K562 (cell line): ENCODE measurements around the gene LUC7L3. TPM values are rescaled to one million over a fixed set of nuclear protein-coding genes. Genes with fewer than 3 reads are reported as not detected.

Experiments
- BRD9 ChIP-seq: fragments of 450-650 bp; IDR thresholded peaks from 2 replicates; pipeline ENCODE4 v1.6.1; 2018; ENCODE audit warnings: low read depth; ENCODE audit not compliant: partially characterized antibody
- CHD2 ChIP-seq: IDR thresholded peaks from 2 replicates; pipeline ENCODE4 v1.6.1; 2011; ENCODE audit warnings: low read depth, low read length
- CTCF ChIP-seq, 3 experiments: IDR thresholded peaks in 2 of 3; conservative IDR thresholded peaks in 1 of 3; 2 replicates each; pipeline ENCODE4 v1.5.1; 2011 to 2012; ENCODE audit warnings: low read length in 3 of 3, mild to moderate bottlenecking in 3 of 3, control low read depth in 2 of 3, improper control_type of control experiment in 1 of 3, inconsistent platforms in 1 of 3, low read depth in 1 of 3, mixed read lengths in 1 of 3, moderate library complexity in 1 of 3; ENCODE audit not compliant: insufficient read depth in 2 of 3
- GATAD2A ChIP-seq: fragments of 450-650 bp; IDR thresholded peaks from 2 replicates; pipeline ENCODE4 v1.6.1; 2017
- HNRNPLL ChIP-seq: fragments of 200-400 bp; formaldehyde crosslinking; IDR thresholded peaks from 2 replicates; pipeline ENCODE4 v1.6.1; 2017; ENCODE audit warnings: low read length, low read depth, mild to moderate bottlenecking; ENCODE audit not compliant: poor library complexity, severe bottlenecking
- KDM5B ChIP-seq: fragments of 200-600 bp; sonication (generic); IDR thresholded peaks from 2 replicates; pipeline ENCODE4 v1.6.1; 2012; ENCODE audit warnings: low read depth, mild to moderate bottlenecking, moderate library complexity, low read length, control low read depth, inconsistent platforms; ENCODE audit not compliant: insufficient replicate concordance
- NEUROD1 ChIP-seq: fragments of 150-350 bp; IDR thresholded peaks from 2 replicates; pipeline ENCODE4 v1.6.1; 2014; ENCODE audit warnings: borderline replicate concordance, low read length, low read depth; ENCODE audit not compliant: partially characterized antibody
- POLR2B ChIP-seq: fragments of 450-650 bp; IDR thresholded peaks from 2 replicates; pipeline ENCODE4 v1.6.1; 2018; ENCODE audit warnings: low read depth; ENCODE audit not compliant: partially characterized antibody
- POLR3A ChIP-seq: IDR thresholded peaks from 2 replicates; pipeline ENCODE4 v1.6.1; 2011; ENCODE audit warnings: borderline replicate concordance, mild to moderate bottlenecking, moderate library complexity; ENCODE audit not compliant: insufficient read length, insufficient read depth; ENCODE audit errors: extremely low read depth
- PURB ChIP-seq: sonication (generic); formaldehyde crosslinking; IDR thresholded peaks from 2 replicates; pipeline ENCODE4 v1.9.0; 2021; ENCODE audit warnings: low read depth, mild to moderate bottlenecking, missing genetic modification reagents
- RFX7 ChIP-seq: fragments of 250-450 bp; sonication (Bioruptor Pico); IDR thresholded peaks from 2 replicates; pipeline ENCODE4 v1.5.1; 2021; ENCODE audit warnings: mild to moderate bottlenecking
- XRCC4 ChIP-seq: IDR thresholded peaks from one replicate; pipeline ENCODE4 v1.6.1; 2011; ENCODE audit not compliant: insufficient read depth, insufficient read length; ENCODE audit errors: extremely low read depth
- XRCC5 ChIP-seq: fragments of 200-400 bp; formaldehyde crosslinking; IDR thresholded peaks from 2 replicates; pipeline ENCODE4 v1.6.1; 2017; ENCODE audit warnings: low read depth, mild to moderate bottlenecking, low read length
- ZKSCAN1 ChIP-seq: fragments of 150-350 bp; IDR thresholded peaks from 2 replicates; pipeline ENCODE4 v1.6.1; 2016; ENCODE audit warnings: low read depth, low read length
- ZKSCAN3 ChIP-seq: fragments of 250-450 bp; sonication (Bioruptor Pico); IDR thresholded peaks from 2 replicates; pipeline ENCODE4 v1.4.0; 2020
- ZNF174 ChIP-seq: fragments of 250-450 bp; sonication (Bioruptor Pico); IDR thresholded peaks from 2 replicates; pipeline ENCODE4 v1.4.0; 2020; ENCODE audit warnings: mild to moderate bottlenecking
- ZNF354B ChIP-seq: fragments of 250-450 bp; sonication (Bioruptor Pico); IDR thresholded peaks from 2 replicates; pipeline ENCODE4 v1.4.0; 2020
- ZNF75A ChIP-seq: fragments of 450-650 bp; formaldehyde crosslinking; IDR thresholded peaks from 2 replicates; pipeline ENCODE4 v1.4.0; 2020; ENCODE audit warnings: mild to moderate bottlenecking
- polyA plus RNA-seq, 8 experiments: library from polyadenylated mRNA; depleted of rRNA in 4 of 8; stranded (reverse) in 5 of 8; unstranded in 3 of 8; fragments of >200 nt; fragmentation: Nextera tagmentation in 2 of 8; fragmentation: Illumina TruSeq in 1 of 8; extraction: Ambion mirVana in 2 of 8; extraction: Trizol in 1 of 8; gene quantifications; 2 replicates each; pipeline versions ENCODE4 v1.2.1 to v1.2.3, GENCODE V29; 2011 to 2014; ENCODE audit warnings: inconsistent platforms in 1 of 8, missing spikeins in 1 of 8
- total RNA-seq, 7 experiments: library from RNA; depleted of rRNA in 6 of 7; stranded (reverse); fragments of >200 nt in 6 of 7; fragmentation: Illumina TruSeq in 2 of 7; extraction: Trizol in 2 of 7; gene quantifications; 2 replicates each; pipeline versions ENCODE4 v1.2.1 to v1.2.3, GENCODE V29; 2011 to 2021; ENCODE audit warnings: low replicate concordance in 1 of 7
- TF ChIP-seq, protein P1 (sequence below): sonication (generic); formaldehyde crosslinking; IDR thresholded peaks from 2 replicates; pipeline ENCODE4 v1.8.1; 2023; ENCODE audit warnings: missing genetic modification reagents, mild to moderate bottlenecking, borderline replicate concordance
- TF ChIP-seq, protein P2 (sequence below): fragments of 250-450 bp; sonication (Bioruptor Pico); IDR thresholded peaks from 2 replicates; pipeline ENCODE4 v1.8.0; 2021; ENCODE audit warnings: moderate library complexity, mild to moderate bottlenecking, inconsistent platforms

LUC7L3 gene
- total and polyA plus RNA-seq, 9 of the 15 experiments (the other 6 are each of a cell fraction or from before 2014, with no cell fraction given): 80.8 to 284 (median 127) TPM

DNA sequence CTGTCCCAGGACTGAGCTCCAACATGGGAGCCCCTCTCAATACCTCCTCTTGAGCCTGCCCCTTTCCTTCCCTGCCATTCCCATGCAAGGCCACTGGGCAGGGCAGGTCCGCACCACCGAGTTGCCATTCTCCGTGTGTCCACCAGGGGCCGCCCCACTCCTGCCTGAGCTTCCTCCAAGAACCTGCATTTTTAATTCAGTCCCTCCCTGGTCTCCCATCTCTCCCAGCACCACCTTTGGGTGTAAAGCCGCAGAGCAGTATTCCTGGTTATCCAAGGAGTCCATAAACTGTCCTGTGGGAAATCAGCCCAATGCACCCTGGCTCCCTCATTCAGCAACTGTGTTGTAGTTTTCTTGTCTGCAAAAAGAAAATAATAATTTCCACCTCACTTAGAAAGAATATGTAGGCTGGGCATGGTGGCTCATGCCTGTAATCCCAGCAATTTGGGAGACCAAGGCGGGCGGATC is 63.8 kb downstream of the LUC7L3 start (continued):
- TF ChIP-seq NEUROD1 (peak; percentile 36), CTCF (IDR thresholded peaks at IDR 0.05 in 2 of 3, conservative IDR thresholded peaks at IDR 0.05 in 1 of 3; ENCODE audit: insufficient read depth in 2 of 3, low read depth in 1 of 3, low read length in 3 of 3) (peak; percentile 98 to 99 (median 99)), ZNF75A (CRISPR knock-in tag) (no peak), ZNF354B (CRISPR knock-in tag) (no peak), POLR3A (no peak), ZKSCAN3 (no peak), XRCC5 (peak; percentile 74), POLR2B (no peak), PURB (CRISPR knock-in tag) (no peak), GATAD2A (no peak), ZKSCAN1 (0 out of 2 replicates have a peak, but pooled peaks have one; percentile 21), HNRNPLL (no peak), KDM5B (no peak), BRD9 (no peak), ZNF174 (CRISPR knock-in tag) (no peak), RFX7 (CRISPR knock-in tag) (no peak), XRCC4 (no peak), CHD2 (peak; percentile 38; the same call in 1 of the 2 replicates)
- TF ChIP-seq, protein P1, sequence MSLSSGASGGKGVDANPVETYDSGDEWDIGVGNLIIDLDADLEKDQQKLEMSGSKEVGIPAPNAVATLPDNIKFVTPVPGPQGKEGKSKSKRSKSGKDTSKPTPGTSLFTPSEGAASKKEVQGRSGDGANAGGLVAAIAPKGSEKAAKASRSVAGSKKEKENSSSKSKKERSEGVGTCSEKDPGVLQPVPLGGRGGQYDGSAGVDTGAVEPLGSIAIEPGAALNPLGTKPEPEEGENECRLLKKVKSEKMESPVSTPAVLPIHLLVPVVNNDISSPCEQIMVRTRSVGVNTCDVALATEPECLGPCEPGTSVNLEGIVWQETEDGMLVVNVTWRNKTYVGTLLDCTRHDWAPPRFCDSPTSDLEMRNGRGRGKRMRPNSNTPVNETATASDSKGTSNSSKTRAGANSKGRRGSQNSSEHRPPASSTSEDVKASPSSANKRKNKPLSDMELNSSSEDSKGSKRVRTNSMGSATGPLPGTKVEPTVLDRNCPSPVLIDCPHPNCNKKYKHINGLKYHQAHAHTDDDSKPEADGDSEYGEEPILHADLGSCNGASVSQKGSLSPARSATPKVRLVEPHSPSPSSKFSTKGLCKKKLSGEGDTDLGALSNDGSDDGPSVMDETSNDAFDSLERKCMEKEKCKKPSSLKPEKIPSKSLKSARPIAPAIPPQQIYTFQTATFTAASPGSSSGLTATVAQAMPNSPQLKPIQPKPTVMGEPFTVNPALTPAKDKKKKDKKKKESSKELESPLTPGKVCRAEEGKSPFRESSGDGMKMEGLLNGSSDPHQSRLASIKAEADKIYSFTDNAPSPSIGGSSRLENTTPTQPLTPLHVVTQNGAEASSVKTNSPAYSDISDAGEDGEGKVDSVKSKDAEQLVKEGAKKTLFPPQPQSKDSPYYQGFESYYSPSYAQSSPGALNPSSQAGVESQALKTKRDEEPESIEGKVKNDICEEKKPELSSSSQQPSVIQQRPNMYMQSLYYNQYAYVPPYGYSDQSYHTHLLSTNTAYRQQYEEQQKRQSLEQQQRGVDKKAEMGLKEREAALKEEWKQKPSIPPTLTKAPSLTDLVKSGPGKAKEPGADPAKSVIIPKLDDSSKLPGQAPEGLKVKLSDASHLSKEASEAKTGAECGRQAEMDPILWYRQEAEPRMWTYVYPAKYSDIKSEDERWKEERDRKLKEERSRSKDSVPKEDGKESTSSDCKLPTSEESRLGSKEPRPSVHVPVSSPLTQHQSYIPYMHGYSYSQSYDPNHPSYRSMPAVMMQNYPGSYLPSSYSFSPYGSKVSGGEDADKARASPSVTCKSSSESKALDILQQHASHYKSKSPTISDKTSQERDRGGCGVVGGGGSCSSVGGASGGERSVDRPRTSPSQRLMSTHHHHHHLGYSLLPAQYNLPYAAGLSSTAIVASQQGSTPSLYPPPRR: no peak
- TF ChIP-seq, protein P2, sequence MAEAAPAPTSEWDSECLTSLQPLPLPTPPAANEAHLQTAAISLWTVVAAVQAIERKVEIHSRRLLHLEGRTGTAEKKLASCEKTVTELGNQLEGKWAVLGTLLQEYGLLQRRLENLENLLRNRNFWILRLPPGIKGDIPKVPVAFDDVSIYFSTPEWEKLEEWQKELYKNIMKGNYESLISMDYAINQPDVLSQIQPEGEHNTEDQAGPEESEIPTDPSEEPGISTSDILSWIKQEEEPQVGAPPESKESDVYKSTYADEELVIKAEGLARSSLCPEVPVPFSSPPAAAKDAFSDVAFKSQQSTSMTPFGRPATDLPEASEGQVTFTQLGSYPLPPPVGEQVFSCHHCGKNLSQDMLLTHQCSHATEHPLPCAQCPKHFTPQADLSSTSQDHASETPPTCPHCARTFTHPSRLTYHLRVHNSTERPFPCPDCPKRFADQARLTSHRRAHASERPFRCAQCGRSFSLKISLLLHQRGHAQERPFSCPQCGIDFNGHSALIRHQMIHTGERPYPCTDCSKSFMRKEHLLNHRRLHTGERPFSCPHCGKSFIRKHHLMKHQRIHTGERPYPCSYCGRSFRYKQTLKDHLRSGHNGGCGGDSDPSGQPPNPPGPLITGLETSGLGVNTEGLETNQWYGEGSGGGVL (CRISPR knock-in tag): no peak
